GM12878 (cell line): ENCODE data around the gene SOWAHC.

Experiments used
- EP300 ChIP-seq, 2 experiments: fragments of 150-350 bp in 1 of 2; IDR thresholded peaks; 2 replicates each; pipeline ENCODE4 v1.6.1; 2011 to 2012; ENCODE audit warnings: low read depth in 2 of 2, low read length in 2 of 2, borderline replicate concordance in 1 of 2, improper control_type of control experiment in 1 of 2, inconsistent platforms in 1 of 2; ENCODE audit not compliant: control insufficient read depth in 1 of 2
- ZBTB11 ChIP-seq: fragments of 450-650 bp; formaldehyde crosslinking; IDR thresholded peaks from 2 replicates; pipeline ENCODE4 v1.5.0; 2022; ENCODE audit warnings: mild to moderate bottlenecking, missing genetic modification characterization

GRCh38 chr2:109597283-109597682 lies 16.9 kb upstream of the SOWAHC start:
- TF ChIP-seq EP300 (IDR thresholded peaks at IDR 0.05; ENCODE audit: borderline replicate concordance in 1 of 2, control insufficient read depth in 1 of 2, low read depth in 2 of 2, low read length in 2 of 2), result 0 out of 4 replicates have a peak, but pooled peaks of 1 of the 2 experiments have one; percentile 12
- TF ChIP-seq ZBTB11 (CRISPR knock-in tag), result no peak
